ENCODE data around the gene ATRNL1.

DNA sequence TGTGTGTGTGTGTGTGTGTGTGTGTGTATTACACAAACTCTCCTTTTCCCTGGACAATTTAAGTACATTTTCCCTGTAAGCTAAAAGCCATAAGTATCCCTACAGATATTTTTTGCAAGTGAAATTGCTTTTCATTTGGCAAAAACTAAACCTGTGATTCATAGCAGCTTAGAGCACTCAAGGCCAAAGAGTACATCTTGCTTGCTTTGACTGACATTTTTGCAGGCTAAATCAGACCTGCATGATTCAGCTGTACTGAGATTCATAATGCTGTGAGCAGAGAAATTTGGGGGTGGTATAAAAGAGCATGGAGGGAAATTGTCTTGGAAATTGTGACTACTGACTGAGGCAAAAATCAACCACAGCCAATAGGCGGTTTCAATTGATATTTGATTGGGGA, 679.4 kb downstream of the ATRNL1 start:
- TF ChIP-seq ZBTB21 (CRISPR knock-in tag; IDR thresholded peaks at IDR 0.05; ENCODE audit: borderline replicate concordance), result no peak
- TF ChIP-seq, protein P1, sequence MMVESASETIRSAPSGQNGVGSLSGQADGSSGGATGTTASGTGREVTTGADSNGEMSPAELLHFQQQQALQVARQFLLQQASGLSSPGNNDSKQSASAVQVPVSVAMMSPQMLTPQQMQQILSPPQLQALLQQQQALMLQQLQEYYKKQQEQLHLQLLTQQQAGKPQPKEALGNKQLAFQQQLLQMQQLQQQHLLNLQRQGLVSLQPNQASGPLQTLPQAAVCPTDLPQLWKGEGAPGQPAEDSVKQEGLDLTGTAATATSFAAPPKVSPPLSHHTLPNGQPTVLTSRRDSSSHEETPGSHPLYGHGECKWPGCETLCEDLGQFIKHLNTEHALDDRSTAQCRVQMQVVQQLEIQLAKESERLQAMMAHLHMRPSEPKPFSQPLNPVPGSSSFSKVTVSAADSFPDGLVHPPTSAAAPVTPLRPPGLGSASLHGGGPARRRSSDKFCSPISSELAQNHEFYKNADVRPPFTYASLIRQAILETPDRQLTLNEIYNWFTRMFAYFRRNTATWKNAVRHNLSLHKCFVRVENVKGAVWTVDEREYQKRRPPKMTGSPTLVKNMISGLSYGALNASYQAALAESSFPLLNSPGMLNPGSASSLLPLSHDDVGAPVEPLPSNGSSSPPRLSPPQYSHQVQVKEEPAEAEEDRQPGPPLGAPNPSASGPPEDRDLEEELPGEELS (CRISPR knock-in tag; IDR thresholded peaks at IDR 0.05), result no peak
- TF ChIP-seq CTCF (IDR thresholded peaks at IDR 0.05), result no peak
- TF ChIP-seq, protein P2, sequence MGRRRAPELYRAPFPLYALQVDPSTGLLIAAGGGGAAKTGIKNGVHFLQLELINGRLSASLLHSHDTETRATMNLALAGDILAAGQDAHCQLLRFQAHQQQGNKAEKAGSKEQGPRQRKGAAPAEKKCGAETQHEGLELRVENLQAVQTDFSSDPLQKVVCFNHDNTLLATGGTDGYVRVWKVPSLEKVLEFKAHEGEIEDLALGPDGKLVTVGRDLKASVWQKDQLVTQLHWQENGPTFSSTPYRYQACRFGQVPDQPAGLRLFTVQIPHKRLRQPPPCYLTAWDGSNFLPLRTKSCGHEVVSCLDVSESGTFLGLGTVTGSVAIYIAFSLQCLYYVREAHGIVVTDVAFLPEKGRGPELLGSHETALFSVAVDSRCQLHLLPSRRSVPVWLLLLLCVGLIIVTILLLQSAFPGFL (CRISPR knock-in tag; IDR thresholded peaks at IDR 0.05; ENCODE audit: borderline replicate concordance), result no peak
- no peak for TF ChIP-seq E2F5 (CRISPR knock-in tag; IDR thresholded peaks at IDR 0.05)
- TF ChIP-seq ZNF263 (CRISPR knock-in tag; IDR thresholded peaks at IDR 0.05; ENCODE audit: low read depth), result no peak
- TF ChIP-seq ATF3 (CRISPR knock-in tag; conservative IDR thresholded peaks at IDR 0.05), result no peak
- no peak for TF ChIP-seq NR3C1 (CRISPR knock-in tag; conservative IDR thresholded peaks at IDR 0.05; ENCODE audit: low read depth)
- TF ChIP-seq, protein P3, sequence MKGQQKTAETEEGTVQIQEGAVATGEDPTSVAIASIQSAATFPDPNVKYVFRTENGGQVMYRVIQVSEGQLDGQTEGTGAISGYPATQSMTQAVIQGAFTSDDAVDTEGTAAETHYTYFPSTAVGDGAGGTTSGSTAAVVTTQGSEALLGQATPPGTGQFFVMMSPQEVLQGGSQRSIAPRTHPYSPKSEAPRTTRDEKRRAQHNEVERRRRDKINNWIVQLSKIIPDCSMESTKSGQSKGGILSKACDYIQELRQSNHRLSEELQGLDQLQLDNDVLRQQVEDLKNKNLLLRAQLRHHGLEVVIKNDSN (CRISPR knock-in tag; IDR thresholded peaks at IDR 0.05), result no peak
- TF ChIP-seq, protein P4, sequence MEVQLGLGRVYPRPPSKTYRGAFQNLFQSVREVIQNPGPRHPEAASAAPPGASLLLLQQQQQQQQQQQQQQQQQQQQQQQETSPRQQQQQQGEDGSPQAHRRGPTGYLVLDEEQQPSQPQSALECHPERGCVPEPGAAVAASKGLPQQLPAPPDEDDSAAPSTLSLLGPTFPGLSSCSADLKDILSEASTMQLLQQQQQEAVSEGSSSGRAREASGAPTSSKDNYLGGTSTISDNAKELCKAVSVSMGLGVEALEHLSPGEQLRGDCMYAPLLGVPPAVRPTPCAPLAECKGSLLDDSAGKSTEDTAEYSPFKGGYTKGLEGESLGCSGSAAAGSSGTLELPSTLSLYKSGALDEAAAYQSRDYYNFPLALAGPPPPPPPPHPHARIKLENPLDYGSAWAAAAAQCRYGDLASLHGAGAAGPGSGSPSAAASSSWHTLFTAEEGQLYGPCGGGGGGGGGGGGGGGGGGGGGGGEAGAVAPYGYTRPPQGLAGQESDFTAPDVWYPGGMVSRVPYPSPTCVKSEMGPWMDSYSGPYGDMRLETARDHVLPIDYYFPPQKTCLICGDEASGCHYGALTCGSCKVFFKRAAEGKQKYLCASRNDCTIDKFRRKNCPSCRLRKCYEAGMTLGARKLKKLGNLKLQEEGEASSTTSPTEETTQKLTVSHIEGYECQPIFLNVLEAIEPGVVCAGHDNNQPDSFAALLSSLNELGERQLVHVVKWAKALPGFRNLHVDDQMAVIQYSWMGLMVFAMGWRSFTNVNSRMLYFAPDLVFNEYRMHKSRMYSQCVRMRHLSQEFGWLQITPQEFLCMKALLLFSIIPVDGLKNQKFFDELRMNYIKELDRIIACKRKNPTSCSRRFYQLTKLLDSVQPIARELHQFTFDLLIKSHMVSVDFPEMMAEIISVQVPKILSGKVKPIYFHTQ (CRISPR knock-in tag; IDR thresholded peaks at IDR 0.05), result no peak
